Stimulated activated CD8-positive, alpha-beta memory T cell treated with anti-CD3 and anti-CD28 coated beads, Interleukin-12 subunit alpha, Interleukin-12 subunit beta, amount 100 ng/mL, for 4 hours (primary cell): ENCODE measurements around the gene HRH4.
A peak's percentile ranks its signal among the peaks of the same experiment; 100 is the strongest.

Experiments
- DNase-seq: peaks from one replicate; pipeline ENCODE4 v3.0.0-alpha.2; 2020; ENCODE audit warnings: low read depth

Gene HRH4

GRCh38 chr18:24465486-24465885, 5.0 kb downstream of the HRH4 start:
- no peak for DNase-seq

- DNase-seq = no peak
These were observed 6.3 kb downstream of the HRH4 start for GRCh38 chr18:24466771-24467170.

- DNase-seq = no peak
These were observed 9.7 kb downstream of the HRH4 start for GRCh38 chr18:24470022-24470618.

- DNase-seq = no peak
These were observed 10.4 kb downstream of the HRH4 start for GRCh38 chr18:24470805-24471204.

- no peak for DNase-seq
These were observed 12.2 kb downstream of the HRH4 start for GRCh38 chr18:24472591-24472990.

- DNase-seq = no peak
These were observed 14.0 kb downstream of the HRH4 start for GRCh38 chr18:24474406-24474805.

- DNase-seq = no peak
These were observed 15.6 kb downstream of the HRH4 start for GRCh38 chr18:24475926-24476589.

GRCh38 chr18:24479371-24479770, 18.9 kb downstream of the HRH4 start:
- no peak for DNase-seq

- no peak for DNase-seq
These were observed 22.4 kb downstream of the HRH4 start for GRCh38 chr18:24482821-24483220.

- no peak for DNase-seq
These were observed 25.2 kb downstream of the HRH4 start for GRCh38 chr18:24485681-24486080.

- no peak for DNase-seq
These were observed 26.2 kb downstream of the HRH4 start for GRCh38 chr18:24486684-24487083.

- no peak for DNase-seq
These were observed 28.5 kb downstream of the HRH4 start for GRCh38 chr18:24488824-24489493.

GRCh38 chr18:24490539-24490938, 30.1 kb downstream of the HRH4 start:
- no peak for DNase-seq

- peak; percentile 5 for DNase-seq
These were observed 31.7 kb downstream of the HRH4 start for GRCh38 chr18:24491927-24492834.

GRCh38 chr18:24494586-24494985, 34.1 kb downstream of the HRH4 start:
- DNase-seq = no peak

- no peak for DNase-seq
These were observed 36.8 kb downstream of the HRH4 start for GRCh38 chr18:24497031-24497754.

GRCh38 chr18:24499814-24500213, 39.4 kb downstream of the HRH4 start:
- no peak for DNase-seq

- no peak for DNase-seq
These were observed 39.8 kb downstream of the HRH4 start for GRCh38 chr18:24500217-24500616.

GRCh38 chr18:24500766-24501165, 40.3 kb downstream of the HRH4 start:
- DNase-seq = no peak

GRCh38 chr18:24502667-24503523, 42.5 kb downstream of the HRH4 start:
- DNase-seq = no peak

GRCh38 chr18:24504401-24504800, 44.0 kb downstream of the HRH4 start:
- DNase-seq = no peak
